ENCODE data around the gene ID1. TPM values are rescaled to one million over a fixed set of nuclear protein-coding genes. Genes with fewer than 3 reads are reported as not detected.

ID1 gene
- total and polyA plus RNA-seq, 2 of the 13 experiments (the other 11 are each of a cell fraction or from before 2014, with no cell fraction given), result 320 to 419 TPM

DNA sequence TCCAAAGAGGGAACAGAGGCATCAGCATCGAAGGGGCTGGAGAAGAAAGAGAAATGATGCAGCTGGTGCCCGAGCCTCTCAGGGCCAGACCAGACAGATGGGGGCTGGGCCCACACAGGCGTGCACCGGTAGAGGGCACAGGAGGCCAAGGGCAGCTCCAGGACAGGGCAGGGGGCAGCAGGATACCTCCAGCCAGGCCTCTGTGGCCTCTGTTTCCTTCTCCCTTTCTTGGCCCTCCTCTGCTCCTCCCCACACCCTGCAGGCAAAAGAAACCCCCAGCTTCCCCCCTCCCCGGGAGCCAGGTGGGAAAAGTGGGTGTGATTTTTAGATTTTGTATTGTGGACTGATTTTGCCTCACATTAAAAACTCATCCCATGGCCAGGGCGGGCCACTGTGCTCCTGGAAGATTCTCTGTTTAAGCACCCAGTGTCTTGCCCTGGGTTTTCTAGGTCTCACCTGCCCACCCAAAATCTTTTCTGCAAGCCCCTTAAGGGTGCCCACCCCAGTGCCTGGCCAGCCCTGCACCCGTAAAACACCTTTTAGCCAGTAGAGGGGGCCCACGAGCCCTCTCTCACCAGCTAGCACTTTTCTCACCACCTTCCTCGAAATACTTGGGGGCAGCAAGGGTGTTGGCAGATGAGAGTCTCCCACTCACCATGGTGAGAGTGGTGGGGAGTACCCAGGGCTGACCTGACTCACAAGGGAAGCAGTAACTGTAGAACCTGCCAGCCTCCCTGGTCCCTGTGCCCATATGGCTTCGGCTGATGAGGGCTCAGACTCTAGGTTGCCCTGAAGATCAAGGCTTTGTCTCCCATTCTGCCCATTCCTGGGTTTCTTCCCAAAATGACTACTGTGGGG is 35.7 kb upstream of the ID1 start (continued):
- TF ChIP-seq ZNF251 (CRISPR knock-in tag; IDR thresholded peaks at IDR 0.05) (no peak), SP140L (CRISPR knock-in tag; IDR thresholded peaks at IDR 0.05; ENCODE audit: borderline replicate concordance) (no peak), ESRRA (CRISPR knock-in tag; IDR thresholded peaks at IDR 0.05; ENCODE audit: low read depth) (peak; percentile 70), ZNF24 (IDR thresholded peaks at IDR 0.05) (peak; percentile 6; the same call in 1 of the 2 replicates), CENPT (CRISPR knock-in tag; IDR thresholded peaks at IDR 0.05; ENCODE audit: low read depth) (no peak), ZBTB20 (CRISPR knock-in tag; IDR thresholded peaks at IDR 0.05; ENCODE audit: borderline replicate concordance, low read depth) (no peak), ETV6 (CRISPR knock-in tag; conservative IDR thresholded peaks at IDR 0.05) (no peak), KLF12 (CRISPR knock-in tag; IDR thresholded peaks at IDR 0.05; ENCODE audit: borderline replicate concordance) (peak; percentile 73), JUN (CRISPR knock-in tag; IDR thresholded peaks at IDR 0.05) (no peak; the same call in 1 of the 2 replicates), KDM4B (CRISPR knock-in tag; IDR thresholded peaks at IDR 0.05) (no peak; the same call in 1 of the 2 replicates), ZNF256 (CRISPR knock-in tag; conservative IDR thresholded peaks at IDR 0.05) (peak; percentile 72; the same call in 1 of the 2 replicates), ZNF496 (CRISPR knock-in tag; IDR thresholded peaks at IDR 0.05; ENCODE audit: insufficient replicate concordance) (no peak), YEATS4 (CRISPR knock-in tag; IDR thresholded peaks at IDR 0.05; ENCODE audit: borderline replicate concordance) (peak; percentile 64; the same call in 1 of the 2 replicates)
- TF ChIP-seq, protein P1, sequence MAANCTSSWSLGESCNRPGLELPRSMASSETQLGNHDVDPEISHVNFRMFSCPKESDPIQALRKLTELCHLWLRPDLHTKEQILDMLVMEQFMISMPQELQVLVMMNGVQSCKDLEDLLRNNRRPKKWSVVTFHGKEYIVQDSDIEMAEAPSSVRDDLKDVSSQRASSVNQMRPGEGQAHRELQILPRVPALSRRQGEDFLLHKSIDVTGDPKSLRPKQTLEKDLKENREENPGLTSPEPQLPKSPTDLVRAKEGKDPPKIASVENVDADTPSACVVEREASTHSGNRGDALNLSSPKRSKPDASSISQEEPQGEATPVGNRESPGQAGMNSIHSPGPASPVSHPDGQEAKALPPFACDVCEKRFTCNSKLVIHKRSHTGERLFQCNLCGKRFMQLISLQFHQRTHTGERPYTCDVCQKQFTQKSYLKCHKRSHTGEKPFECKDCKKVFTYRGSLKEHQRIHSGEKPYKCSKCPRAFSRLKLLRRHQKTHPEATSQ (CRISPR knock-in tag; IDR thresholded peaks at IDR 0.05; ENCODE audit: borderline replicate concordance), result 0 out of 2 replicates have a peak, but pooled peaks have one; percentile 58
- TF ChIP-seq, protein P2, sequence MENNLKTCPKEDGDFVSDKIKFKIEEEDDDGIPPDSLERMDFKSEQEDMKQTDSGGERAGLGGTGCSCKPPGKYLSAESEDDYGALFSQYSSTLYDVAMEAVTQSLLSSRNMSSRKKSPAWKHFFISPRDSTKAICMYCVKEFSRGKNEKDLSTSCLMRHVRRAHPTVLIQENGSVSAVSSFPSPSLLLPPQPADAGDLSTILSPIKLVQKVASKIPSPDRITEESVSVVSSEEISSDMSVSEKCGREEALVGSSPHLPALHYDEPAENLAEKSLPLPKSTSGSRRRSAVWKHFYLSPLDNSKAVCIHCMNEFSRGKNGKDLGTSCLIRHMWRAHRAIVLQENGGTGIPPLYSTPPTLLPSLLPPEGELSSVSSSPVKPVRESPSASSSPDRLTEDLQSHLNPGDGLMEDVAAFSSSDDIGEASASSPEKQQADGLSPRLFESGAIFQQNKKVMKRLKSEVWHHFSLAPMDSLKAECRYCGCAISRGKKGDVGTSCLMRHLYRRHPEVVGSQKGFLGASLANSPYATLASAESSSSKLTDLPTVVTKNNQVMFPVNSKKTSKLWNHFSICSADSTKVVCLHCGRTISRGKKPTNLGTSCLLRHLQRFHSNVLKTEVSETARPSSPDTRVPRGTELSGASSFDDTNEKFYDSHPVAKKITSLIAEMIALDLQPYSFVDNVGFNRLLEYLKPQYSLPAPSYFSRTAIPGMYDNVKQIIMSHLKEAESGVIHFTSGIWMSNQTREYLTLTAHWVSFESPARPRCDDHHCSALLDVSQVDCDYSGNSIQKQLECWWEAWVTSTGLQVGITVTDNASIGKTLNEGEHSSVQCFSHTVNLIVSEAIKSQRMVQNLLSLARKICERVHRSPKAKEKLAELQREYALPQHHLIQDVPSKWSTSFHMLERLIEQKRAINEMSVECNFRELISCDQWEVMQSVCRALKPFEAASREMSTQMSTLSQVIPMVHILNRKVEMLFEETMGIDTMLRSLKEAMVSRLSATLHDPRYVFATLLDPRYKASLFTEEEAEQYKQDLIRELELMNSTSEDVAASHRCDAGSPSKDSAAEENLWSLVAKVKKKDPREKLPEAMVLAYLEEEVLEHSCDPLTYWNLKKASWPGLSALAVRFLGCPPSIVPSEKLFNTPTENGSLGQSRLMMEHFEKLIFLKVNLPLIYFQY (CRISPR knock-in tag; IDR thresholded peaks at IDR 0.05; ENCODE audit: borderline replicate concordance), result no peak
- TF ChIP-seq, protein P3, sequence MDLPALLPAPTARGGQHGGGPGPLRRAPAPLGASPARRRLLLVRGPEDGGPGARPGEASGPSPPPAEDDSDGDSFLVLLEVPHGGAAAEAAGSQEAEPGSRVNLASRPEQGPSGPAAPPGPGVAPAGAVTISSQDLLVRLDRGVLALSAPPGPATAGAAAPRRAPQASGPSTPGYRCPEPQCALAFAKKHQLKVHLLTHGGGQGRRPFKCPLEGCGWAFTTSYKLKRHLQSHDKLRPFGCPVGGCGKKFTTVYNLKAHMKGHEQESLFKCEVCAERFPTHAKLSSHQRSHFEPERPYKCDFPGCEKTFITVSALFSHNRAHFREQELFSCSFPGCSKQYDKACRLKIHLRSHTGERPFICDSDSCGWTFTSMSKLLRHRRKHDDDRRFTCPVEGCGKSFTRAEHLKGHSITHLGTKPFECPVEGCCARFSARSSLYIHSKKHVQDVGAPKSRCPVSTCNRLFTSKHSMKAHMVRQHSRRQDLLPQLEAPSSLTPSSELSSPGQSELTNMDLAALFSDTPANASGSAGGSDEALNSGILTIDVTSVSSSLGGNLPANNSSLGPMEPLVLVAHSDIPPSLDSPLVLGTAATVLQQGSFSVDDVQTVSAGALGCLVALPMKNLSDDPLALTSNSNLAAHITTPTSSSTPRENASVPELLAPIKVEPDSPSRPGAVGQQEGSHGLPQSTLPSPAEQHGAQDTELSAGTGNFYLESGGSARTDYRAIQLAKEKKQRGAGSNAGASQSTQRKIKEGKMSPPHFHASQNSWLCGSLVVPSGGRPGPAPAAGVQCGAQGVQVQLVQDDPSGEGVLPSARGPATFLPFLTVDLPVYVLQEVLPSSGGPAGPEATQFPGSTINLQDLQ (CRISPR knock-in tag; IDR thresholded peaks at IDR 0.05), result no peak; the same call in 1 of the 2 replicates
- TF ChIP-seq, protein P4, sequence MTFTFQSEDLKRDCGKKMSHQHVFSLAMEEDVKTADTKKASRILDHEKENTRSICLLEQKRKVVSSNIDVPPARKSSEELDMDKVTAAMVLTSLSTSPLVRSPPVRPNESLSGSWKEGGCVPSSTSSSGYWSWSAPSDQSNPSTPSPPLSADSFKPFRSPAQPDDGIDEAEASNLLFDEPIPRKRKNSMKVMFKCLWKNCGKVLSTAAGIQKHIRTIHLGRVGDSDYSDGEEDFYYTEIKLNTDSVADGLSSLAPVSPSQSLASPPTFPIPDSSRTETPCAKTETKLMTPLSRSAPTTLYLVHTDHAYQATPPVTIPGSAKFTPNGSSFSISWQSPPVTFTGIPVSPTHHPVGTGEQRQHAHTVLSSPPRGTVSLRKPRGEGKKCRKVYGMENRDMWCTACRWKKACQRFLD (CRISPR knock-in tag; IDR thresholded peaks at IDR 0.05; ENCODE audit: borderline replicate concordance), result 0 out of 2 replicates have a peak, but pooled peaks have one; percentile 51
- TF ChIP-seq, protein P5, sequence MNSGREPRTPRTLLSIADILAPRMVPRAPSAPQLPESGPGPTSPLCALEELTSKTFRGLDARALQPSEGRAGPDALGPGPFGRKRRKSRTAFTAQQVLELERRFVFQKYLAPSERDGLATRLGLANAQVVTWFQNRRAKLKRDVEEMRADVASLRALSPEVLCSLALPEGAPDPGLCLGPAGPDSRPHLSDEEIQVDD (CRISPR knock-in tag; IDR thresholded peaks at IDR 0.05; ENCODE audit: borderline replicate concordance), result 0 out of 2 replicates have a peak, but pooled peaks have one; percentile 16

Measured in HepG2 (cell line).